ENCODE measurements around the gene SMPD4.
"Not testable (repeated sequence)": the region's sequence is repeated elsewhere in the genome, so short reads cannot be mapped to it uniquely, and the experiment has no call there.

Gene SMPD4

GRCh38 chr2:130162486-130162885, 18.9 kb downstream of the SMPD4 start:
- not testable (repeated sequence) for DNase-seq; H2BK12ac ChIP-seq (ENCODE audit: low read length in 2 of 2); H3K9me3 ChIP-seq (ENCODE audit: control insufficient read depth, low read length); H3K27ac ChIP-seq (ENCODE audit: low read length, poor library complexity, severe bottlenecking); H2AFZ ChIP-seq (ENCODE audit: low read depth, low read length); H3K9ac ChIP-seq (ENCODE audit: low read length); H3K4me3 ChIP-seq (ENCODE audit: insufficient read depth in 1 of 2, low read depth in 1 of 2, low read length in 2 of 2); H3K27me3 ChIP-seq (ENCODE audit: control insufficient read depth in 1 of 2, insufficient read depth in 1 of 2, low read length in 2 of 2); H2BK5ac ChIP-seq (ENCODE audit: low read depth, low read length, poor library complexity, severe bottlenecking); H4K91ac ChIP-seq (ENCODE audit: low read length); H3K4ac ChIP-seq (ENCODE audit: low read depth in 1 of 2, low read length in 2 of 2); H3K14ac ChIP-seq (ENCODE audit: low read length in 2 of 2); H3K18ac ChIP-seq (ENCODE audit: low read depth in 1 of 2, low read length in 2 of 2); H2AK5ac ChIP-seq (ENCODE audit: low read length, severe bottlenecking); H3K23ac ChIP-seq (ENCODE audit: low read length in 2 of 2); H2BK120ac ChIP-seq (ENCODE audit: low read depth, low read length); H3K4me1 ChIP-seq (ENCODE audit: control insufficient read depth, insufficient read depth, low read depth, low read length); H2BK15ac ChIP-seq (ENCODE audit: low read depth, poor library complexity, severe bottlenecking); H3K4me2 ChIP-seq (ENCODE audit: low read length, poor library complexity, severe bottlenecking); H4K8ac ChIP-seq (ENCODE audit: low read length)
- H3K79me1 ChIP-seq (replicated peaks; ENCODE audit: low read length, poor library complexity, severe bottlenecking) = peaks cover 21% of the 10 kb centered on the region
- WGBS = 98% methylated on average over 6 of the region's 7 CpGs
- H3K36me3 ChIP-seq (ENCODE audit: control insufficient read depth in 1 of 2, insufficient read depth in 2 of 2, low read depth in 1 of 2, low read length in 2 of 2) = peaks cover 45 to 81% of the 10 kb centered on the region in 2 experiments

GRCh38 chr2:130160838-130161705, 20.3 kb downstream of the SMPD4 start:
- not testable (repeated sequence) for H2BK12ac ChIP-seq (ENCODE audit: low read length in 2 of 2); H3K9me3 ChIP-seq (ENCODE audit: control insufficient read depth, low read length); H2AK5ac ChIP-seq (ENCODE audit: low read length, severe bottlenecking); H3K14ac ChIP-seq (ENCODE audit: low read length in 2 of 2); H3K9ac ChIP-seq (ENCODE audit: low read length); H3K23ac ChIP-seq (ENCODE audit: low read length in 2 of 2); H2BK15ac ChIP-seq (ENCODE audit: low read depth, poor library complexity, severe bottlenecking); H3K27me3 ChIP-seq (ENCODE audit: control insufficient read depth in 1 of 2, insufficient read depth in 1 of 2, low read length in 2 of 2); H3K27ac ChIP-seq (ENCODE audit: low read length, poor library complexity, severe bottlenecking); H3K4me3 ChIP-seq (ENCODE audit: insufficient read depth in 1 of 2, low read depth in 1 of 2, low read length in 2 of 2); H4K91ac ChIP-seq (ENCODE audit: low read length); H3K4me2 ChIP-seq (ENCODE audit: low read length, poor library complexity, severe bottlenecking); H2BK120ac ChIP-seq (ENCODE audit: low read depth, low read length); H3K18ac ChIP-seq (ENCODE audit: low read depth in 1 of 2, low read length in 2 of 2); H2BK5ac ChIP-seq (ENCODE audit: low read depth, low read length, poor library complexity, severe bottlenecking); H3K4ac ChIP-seq (ENCODE audit: low read depth in 1 of 2, low read length in 2 of 2); H4K8ac ChIP-seq (ENCODE audit: low read length); H2AFZ ChIP-seq (ENCODE audit: low read depth, low read length)
- 56% methylated on average over 22 of the region's 25 CpGs for WGBS
- peaks cover 12% of the 10 kb centered on the region for H3K4me1 ChIP-seq (ENCODE audit: control insufficient read depth, insufficient read depth, low read depth, low read length)
- H3K36me3 ChIP-seq (ENCODE audit: control insufficient read depth in 1 of 2, insufficient read depth in 2 of 2, low read depth in 1 of 2, low read length in 2 of 2) = peaks cover 34 to 79% of the 10 kb centered on the region in 2 experiments
- DNase-seq = peak; percentile 63
- peaks cover 22% of the 10 kb centered on the region for H3K79me1 ChIP-seq (replicated peaks; ENCODE audit: low read length, poor library complexity, severe bottlenecking)

- no peak overlapping the region for H2BK12ac ChIP-seq (ENCODE audit: low read length in 2 of 2)
- H2BK5ac ChIP-seq (ENCODE audit: low read depth, low read length, poor library complexity, severe bottlenecking) = no peak overlapping the region
- no peak for DNase-seq
- no peak overlapping the region for H4K8ac ChIP-seq (ENCODE audit: low read length)
- H3K4me3 ChIP-seq (ENCODE audit: insufficient read depth in 1 of 2, low read depth in 1 of 2, low read length in 2 of 2) = no peak overlapping the region
- no peak overlapping the region for H2BK120ac ChIP-seq (ENCODE audit: low read depth, low read length)
- H3K23ac ChIP-seq (ENCODE audit: low read length in 2 of 2) = no peak overlapping the region
- no peak overlapping the region for H2AFZ ChIP-seq (ENCODE audit: low read depth, low read length)
- H3K14ac ChIP-seq (ENCODE audit: low read length in 2 of 2) = no peak overlapping the region
- H3K9me3 ChIP-seq (ENCODE audit: control insufficient read depth, low read length) = no peaks in the 10 kb centered on the region
- H4K91ac ChIP-seq (ENCODE audit: low read length) = no peak overlapping the region
- no peak overlapping the region for H3K18ac ChIP-seq (ENCODE audit: low read depth in 1 of 2, low read length in 2 of 2)
- no peaks in the 10 kb centered on the region for H3K27me3 ChIP-seq (ENCODE audit: control insufficient read depth in 1 of 2, insufficient read depth in 1 of 2, low read length in 2 of 2)
- peak overlapping the region; percentile 48 for H2BK15ac ChIP-seq (ENCODE audit: low read depth, poor library complexity, severe bottlenecking)
- peaks cover 27 to 80% of the 10 kb centered on the region in 2 experiments for H3K36me3 ChIP-seq (ENCODE audit: control insufficient read depth in 1 of 2, insufficient read depth in 2 of 2, low read depth in 1 of 2, low read length in 2 of 2)
- no peak overlapping the region for H3K4ac ChIP-seq (ENCODE audit: low read depth in 1 of 2, low read length in 2 of 2)
- H3K9ac ChIP-seq (ENCODE audit: low read length) = no peak overlapping the region
- H2AK5ac ChIP-seq (ENCODE audit: low read length, severe bottlenecking) = no peak overlapping the region
- peaks cover 18% of the 10 kb centered on the region for H3K79me1 ChIP-seq (replicated peaks; ENCODE audit: low read length, poor library complexity, severe bottlenecking)
- H3K27ac ChIP-seq (ENCODE audit: low read length, poor library complexity, severe bottlenecking) = no peak overlapping the region
- peaks cover 14% of the 10 kb centered on the region for H3K4me1 ChIP-seq (ENCODE audit: control insufficient read depth, insufficient read depth, low read depth, low read length)
- no peak overlapping the region for H3K4me2 ChIP-seq (ENCODE audit: low read length, poor library complexity, severe bottlenecking)
- over 99% methylated on average over 6 of the region's 6 CpGs for WGBS
These were observed 21.3 kb downstream of the SMPD4 start for GRCh38 chr2:130160131-130160530.

- not testable (repeated sequence) for H2AK5ac ChIP-seq (ENCODE audit: low read length, severe bottlenecking); H3K27ac ChIP-seq (ENCODE audit: low read length, poor library complexity, severe bottlenecking); H2BK120ac ChIP-seq (ENCODE audit: low read depth, low read length); H3K27me3 ChIP-seq (ENCODE audit: control insufficient read depth in 1 of 2, insufficient read depth in 1 of 2, low read length in 2 of 2); H4K91ac ChIP-seq (ENCODE audit: low read length); H2BK5ac ChIP-seq (ENCODE audit: low read depth, low read length, poor library complexity, severe bottlenecking); H4K8ac ChIP-seq (ENCODE audit: low read length); DNase-seq; H3K4me2 ChIP-seq (ENCODE audit: low read length, poor library complexity, severe bottlenecking); H3K4me3 ChIP-seq (ENCODE audit: insufficient read depth in 1 of 2, low read depth in 1 of 2, low read length in 2 of 2); H3K14ac ChIP-seq (ENCODE audit: low read length in 2 of 2); H3K4ac ChIP-seq (ENCODE audit: low read depth in 1 of 2, low read length in 2 of 2); H2BK12ac ChIP-seq (ENCODE audit: low read length in 2 of 2); H3K18ac ChIP-seq (ENCODE audit: low read depth in 1 of 2, low read length in 2 of 2); H2AFZ ChIP-seq (ENCODE audit: low read depth, low read length); H3K9me3 ChIP-seq (ENCODE audit: control insufficient read depth, low read length); H3K9ac ChIP-seq (ENCODE audit: low read length); H2BK15ac ChIP-seq (ENCODE audit: low read depth, poor library complexity, severe bottlenecking); H3K23ac ChIP-seq (ENCODE audit: low read length in 2 of 2)
- peaks cover 23 to 83% of the 10 kb centered on the region in 2 experiments for H3K36me3 ChIP-seq (ENCODE audit: control insufficient read depth in 1 of 2, insufficient read depth in 2 of 2, low read depth in 1 of 2, low read length in 2 of 2)
- peaks cover 14% of the 10 kb centered on the region for H3K4me1 ChIP-seq (ENCODE audit: control insufficient read depth, insufficient read depth, low read depth, low read length)
- peaks cover 21% of the 10 kb centered on the region for H3K79me1 ChIP-seq (replicated peaks; ENCODE audit: low read length, poor library complexity, severe bottlenecking)
- WGBS = 96% methylated on average over 3 of the region's 4 CpGs
These were observed 22.0 kb downstream of the SMPD4 start for GRCh38 chr2:130159376-130159775.
